Cardiac septum (tissue), 1 donor: ENCODE measurements around the gene SNX3. TPM values are rescaled to one million over a fixed set of nuclear protein-coding genes. Genes with fewer than 3 reads are reported as not detected.
"Not testable (repeated sequence)": the region's sequence is repeated elsewhere in the genome, so short reads cannot be mapped to it uniquely, and the experiment has no call there.

Experiments
- DNase-seq: peaks from one replicate; pipeline ENCODE4 v3.0.0-alpha.2; 2020; ENCODE audit warnings: low spot score
- intact Hi-C: fragments of 100-400 bp; cut with DNase I; formaldehyde crosslinking; loops from one replicate; pipeline ENCODE4 v1.14.0; 2022
- total RNA-seq: library from RNA; stranded (reverse); fragmentation: NEBNext Ultra II Directional; extraction: Animal tissue kit (Norgen Biotek cat#: 25700); gene quantifications from one replicate; pipeline ENCODE4 v1.2.1, GENCODE V29; 2021
- donor health status: DM: no; HTN: no; CAD: no.

Gene SNX3
- total RNA-seq, 1 donor from 2014 or later: 220 TPM

DNA sequence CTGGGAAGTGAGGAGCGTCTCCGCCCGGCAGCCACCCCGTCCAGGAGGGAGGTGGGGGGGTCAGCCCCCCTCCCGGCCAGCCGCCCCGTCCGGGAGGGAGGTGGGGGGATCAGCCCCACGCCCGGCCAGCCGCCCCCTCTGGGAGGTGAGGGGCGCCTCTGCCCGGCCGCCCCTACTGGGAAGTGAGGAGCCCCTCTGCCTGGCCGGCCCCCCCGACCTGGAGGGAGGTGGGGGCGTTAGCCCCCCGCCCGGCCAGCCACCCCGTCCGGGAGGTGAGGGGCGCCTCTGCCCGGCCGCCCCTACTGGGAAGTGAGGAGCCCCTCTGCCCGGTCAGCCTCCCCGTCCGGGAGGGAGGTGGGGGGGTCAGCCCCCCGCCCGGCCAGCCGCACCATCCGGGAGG is 9.1 kb upstream of the SNX3 start:
- intact Hi-C loops, DNase-seq: not testable (repeated sequence)

DNA sequence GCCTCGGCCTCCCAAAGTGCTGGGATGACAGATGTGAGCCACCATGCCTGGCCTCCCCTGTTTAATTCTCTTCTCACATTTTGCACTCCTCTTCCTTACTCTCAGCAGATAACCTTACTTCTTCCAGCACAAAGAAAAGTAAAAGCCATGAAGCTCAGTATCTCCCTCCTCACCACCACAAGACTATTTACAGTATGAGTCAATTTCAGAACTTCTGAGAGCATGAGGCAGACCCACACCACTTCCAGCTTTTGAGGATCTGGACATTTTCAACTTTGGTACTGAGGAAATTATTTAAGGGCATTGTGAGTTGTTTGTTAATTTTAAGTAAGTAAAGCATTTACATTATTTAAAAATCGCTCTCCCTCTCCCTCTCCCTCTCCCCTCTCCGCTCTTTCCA is 8.0 kb upstream of the SNX3 start:
- intact Hi-C loops: no loop called here
- DNase-seq: no peak

DNA sequence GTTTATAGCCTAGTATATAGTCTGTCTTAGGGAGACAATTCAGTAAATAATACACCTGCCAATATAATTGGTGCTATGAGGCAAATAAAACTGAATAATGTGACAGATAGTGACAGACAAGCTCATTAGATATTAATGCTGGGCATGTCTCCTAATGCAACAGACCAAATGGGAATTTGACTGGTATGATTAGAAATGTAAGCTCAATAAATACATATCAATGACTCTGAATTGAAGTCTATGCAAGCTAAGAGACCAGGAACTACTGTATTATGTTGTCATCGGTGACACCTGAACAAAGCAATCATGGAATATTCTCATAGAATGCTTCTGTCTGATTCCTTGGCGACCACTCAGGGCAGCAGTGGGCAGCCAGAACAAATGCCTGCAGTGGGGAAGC is 2.5 kb upstream of the SNX3 start:
- intact Hi-C loops: no loop called here

DNA sequence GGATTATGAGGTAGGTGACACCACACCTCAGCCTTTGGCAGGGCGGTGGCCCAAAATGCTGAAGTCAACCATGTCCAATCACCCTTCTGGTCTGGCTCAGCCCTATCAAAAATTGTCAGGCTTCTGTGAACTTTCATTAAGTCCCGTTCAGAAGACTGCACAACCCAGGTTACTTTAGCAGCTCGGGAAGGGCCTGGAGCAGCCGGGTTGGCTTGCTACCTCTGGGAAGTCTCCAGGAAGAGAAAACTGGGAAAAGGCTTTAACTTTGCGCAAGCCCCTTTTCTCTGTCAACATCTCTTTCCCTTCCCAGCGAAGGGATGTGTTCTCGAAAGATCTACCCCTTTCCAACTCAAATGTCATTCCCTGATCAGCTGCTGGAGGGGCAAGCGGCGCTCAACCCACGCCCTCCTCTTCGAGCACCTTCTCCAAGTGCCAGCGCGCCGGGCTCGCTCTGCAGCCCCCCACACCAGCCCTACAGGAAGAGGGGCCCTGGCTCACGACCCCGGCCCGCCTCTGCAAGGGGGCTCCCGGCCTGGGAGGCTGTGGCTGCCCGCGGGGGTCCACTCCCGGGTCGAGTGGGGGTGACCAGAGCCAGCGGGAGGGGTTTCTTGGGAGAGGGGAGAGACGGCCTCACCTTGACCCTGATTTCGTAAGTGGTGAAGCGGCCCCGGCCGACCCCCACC is 573 bp downstream of the SNX3 start:
- intact Hi-C loops: loop anchor here (2.0 kb wide), 1 partner anchor 35 kb away; the partner anchor contains the start of gene AFG1L
- DNase-seq: no peak

More for the DNA sequence above, 2.5 kb upstream of the SNX3 start:
- DNase-seq: no peak

- intact Hi-C loops: loop anchor here (10.0 kb wide), 1 partner anchor 140 kb away; no protein-coding TSS in a partner anchor
- DNase-seq: no peak
These were observed 6.1 kb downstream of the SNX3 start for GRCh38 chr6:108254433-108255410.

GRCh38 chr6:108253241-108253640 is 7.6 kb downstream of the SNX3 start:
- intact Hi-C loops: loop anchor here (10.0 kb wide), 1 partner anchor 138 kb away; no protein-coding TSS in a partner anchor
- no peak for DNase-seq

DNA sequence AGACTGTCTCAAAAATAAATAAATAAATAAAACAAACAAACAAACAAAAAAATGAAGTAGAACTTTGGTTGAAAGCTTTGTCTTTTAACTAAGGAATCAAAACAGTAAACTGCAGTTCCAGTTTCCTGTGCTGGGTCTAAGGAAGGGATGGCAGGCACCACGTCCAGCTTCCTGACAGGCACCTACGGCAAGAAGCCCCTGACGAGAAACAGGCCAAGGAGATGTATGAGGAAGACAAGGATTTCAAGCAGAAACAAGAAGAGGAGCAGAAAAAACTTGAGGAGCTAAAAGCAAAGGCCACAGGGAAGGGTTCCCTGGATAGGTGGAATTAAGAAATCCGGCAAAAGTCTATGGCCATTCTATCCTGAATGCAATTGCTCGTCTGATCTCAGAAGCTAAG is 8.8 kb downstream of the SNX3 start:
- intact Hi-C loops: loop anchor here (10.0 kb wide), 1 partner anchor 137 kb away; no protein-coding TSS in a partner anchor
- DNase-seq: no peak

GRCh38 chr6:108251252-108251651 is 9.6 kb downstream of the SNX3 start:
- intact Hi-C loops: loop anchor here (10.0 kb wide), 1 partner anchor 136 kb away; no protein-coding TSS in a partner anchor
- DNase-seq: no peak

DNA sequence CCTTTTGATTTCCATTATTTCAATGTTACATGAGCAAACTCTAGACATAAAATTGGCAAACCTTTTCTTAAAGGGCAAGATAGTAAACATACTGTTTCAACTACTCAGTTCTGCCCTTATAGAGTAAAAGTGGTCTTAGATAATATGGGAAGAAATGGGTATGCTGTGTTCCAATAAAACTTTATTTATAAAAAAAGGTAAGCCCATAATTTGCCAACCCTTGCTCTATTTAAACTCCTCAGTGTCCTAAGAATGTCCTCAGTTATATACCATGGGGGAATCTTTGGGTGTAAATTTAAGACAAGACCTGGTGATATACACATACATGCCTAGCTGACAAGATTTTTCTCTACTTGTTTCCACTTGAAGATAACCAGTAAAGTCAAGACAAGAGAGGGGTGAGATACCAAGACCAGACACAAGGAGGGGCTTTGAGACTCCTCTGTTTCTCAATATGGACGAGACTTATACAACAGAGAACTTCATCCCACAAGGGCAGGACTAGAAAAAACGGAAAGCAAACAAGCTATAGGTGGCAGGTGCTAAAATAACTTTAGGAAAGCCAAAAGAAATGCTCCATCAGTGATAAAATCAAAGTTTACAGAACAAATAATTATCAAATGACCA is 10.5 kb downstream of the SNX3 start:
- DNase-seq: no peak
- intact Hi-C loops: loop anchor here (10.0 kb wide), 1 partner anchor 136 kb away; no protein-coding TSS in a partner anchor

GRCh38 chr6:108247965-108248536 is 12.8 kb downstream of the SNX3 start:
- intact Hi-C loops: no loop called here

GRCh38 chr6:108245095-108245494 is 15.7 kb downstream of the SNX3 start:
- intact Hi-C loops, DNase-seq: not testable (repeated sequence)

More at GRCh38 chr6:108247965-108248536, 12.8 kb downstream of the SNX3 start:
- no peak for DNase-seq

GRCh38 chr6:108243836-108244235 is 17.0 kb downstream of the SNX3 start:
- intact Hi-C loops: no loop called here
- no peak for DNase-seq

DNA sequence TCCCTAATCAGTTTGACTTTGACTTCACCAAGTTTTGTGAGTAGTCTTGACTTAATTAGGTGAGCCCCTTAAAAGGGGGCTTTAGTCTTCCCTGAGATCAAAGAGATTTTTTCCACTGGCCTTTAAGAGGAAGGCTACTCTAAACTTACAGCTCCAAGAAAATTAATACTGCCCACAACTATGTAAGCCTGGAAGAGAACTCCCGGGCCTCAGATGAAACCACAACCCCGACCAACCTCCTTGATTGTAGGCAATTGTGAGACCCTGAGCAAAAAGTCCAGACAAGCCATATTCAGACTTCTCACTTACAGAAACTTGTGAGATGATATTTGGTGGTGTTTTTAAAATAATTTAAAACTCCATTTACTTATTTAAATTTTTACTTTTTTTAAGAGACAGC is 18.1 kb downstream of the SNX3 start:
- intact Hi-C loops: no loop called here
- DNase-seq: no peak

- intact Hi-C loops: no loop called here
- DNase-seq: no peak
These were observed 18.6 kb downstream of the SNX3 start for GRCh38 chr6:108242259-108242658.

GRCh38 chr6:108238322-108238721 is 22.5 kb downstream of the SNX3 start:
- DNase-seq: no peak
- intact Hi-C loops: no loop called here

- no peak for DNase-seq
- intact Hi-C loops: no loop called here
These were observed 24.0 kb downstream of the SNX3 start for GRCh38 chr6:108236791-108237190.

DNA sequence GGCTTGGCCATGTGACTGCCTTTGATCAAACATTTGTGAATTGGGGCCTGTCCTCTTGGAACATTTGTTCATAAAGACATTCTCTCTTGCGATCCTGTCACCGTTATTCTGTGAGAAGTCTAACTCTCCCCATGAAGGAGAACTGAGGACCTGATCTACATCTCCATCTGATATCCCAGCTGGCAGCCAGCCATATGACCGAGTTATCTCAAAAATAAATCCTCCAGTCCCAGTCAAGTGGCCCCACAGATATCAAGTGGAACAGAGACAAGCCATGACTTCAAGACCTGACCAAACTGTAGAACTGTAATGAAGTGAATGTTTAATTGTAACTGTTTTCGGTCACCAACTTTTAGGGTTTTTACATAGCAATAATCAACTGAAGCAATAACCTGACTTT is 25.7 kb downstream of the SNX3 start:
- no peak for DNase-seq
- intact Hi-C loops: no loop called here

GRCh38 chr6:108228416-108228815 is 32.4 kb downstream of the SNX3 start:
- intact Hi-C loops: no loop called here
- no peak for DNase-seq

GRCh38 chr6:108227290-108227689 is 33.5 kb downstream of the SNX3 start:
- no peak for DNase-seq
- intact Hi-C loops: no loop called here

GRCh38 chr6:108222504-108222903 is 38.3 kb downstream of the SNX3 start:
- no peak for DNase-seq
- intact Hi-C loops: no loop called here
